Mesenchymal stem cell (in vitro differentiated cells and primary cell): ENCODE results near the gene DDX46.
A peak's percentile ranks its signal among the peaks of the same experiment; 100 is the strongest.
"Not testable (repeated sequence)": the region's sequence is repeated elsewhere in the genome, so short reads cannot be mapped to it uniquely, and the experiment has no call there.

Experiments used
- DNase-seq: peaks from one replicate; pipeline ENCODE4 v3.0.0-alpha.2; 2013
- H2AFZ ChIP-seq: one replicate; pipeline ENCODE4 v1.6.1; 2013; ENCODE audit warnings: low read depth, mild to moderate bottlenecking, control low read depth, inconsistent platforms, low read length, moderate library complexity
- H2AK5ac ChIP-seq: 2 replicates; pipeline ENCODE4 v1.6.1; 2013; ENCODE audit warnings: low read length, moderate library complexity, mild to moderate bottlenecking, inconsistent platforms; ENCODE audit not compliant: severe bottlenecking
- H2BK120ac ChIP-seq: one replicate; pipeline ENCODE4 v1.6.1; 2013; ENCODE audit warnings: low read depth, mild to moderate bottlenecking, inconsistent platforms, low read length, moderate library complexity
- H2BK12ac ChIP-seq, 2 experiments: one replicate each; pipeline ENCODE4 v1.6.1; 2013; ENCODE audit warnings: inconsistent platforms in 2 of 2, low read length in 2 of 2, mild to moderate bottlenecking in 2 of 2, moderate library complexity in 2 of 2, control low read depth in 1 of 2
- H2BK15ac ChIP-seq: one replicate; pipeline ENCODE4 v1.6.1; 2013; ENCODE audit warnings: mild to moderate bottlenecking, low read depth, inconsistent platforms; ENCODE audit not compliant: poor library complexity, severe bottlenecking
- H2BK5ac ChIP-seq: 2 replicates; pipeline ENCODE4 v1.6.1; 2013; ENCODE audit warnings: low read depth, mild to moderate bottlenecking, low read length, control low read depth, inconsistent platforms; ENCODE audit not compliant: poor library complexity, severe bottlenecking
- H3K14ac ChIP-seq, 2 experiments: one replicate each; pipeline ENCODE4 v1.6.1; 2013; ENCODE audit warnings: inconsistent platforms in 2 of 2, low read length in 2 of 2, control low read depth in 1 of 2, mild to moderate bottlenecking in 1 of 2, moderate library complexity in 1 of 2
- H3K18ac ChIP-seq, 2 experiments: one replicate each; pipeline ENCODE4 v1.6.1; 2013; ENCODE audit warnings: inconsistent platforms in 2 of 2, low read length in 2 of 2, control low read depth in 1 of 2, low read depth in 1 of 2, mild to moderate bottlenecking in 1 of 2
- H3K23ac ChIP-seq, 2 experiments: one replicate each; pipeline ENCODE4 v1.6.1; 2013; ENCODE audit warnings: inconsistent platforms in 2 of 2, low read length in 2 of 2, mild to moderate bottlenecking in 2 of 2, moderate library complexity in 2 of 2, control low read depth in 1 of 2
- H3K27ac ChIP-seq: 2 replicates; pipeline ENCODE4 v1.5.1; 2013; ENCODE audit warnings: mild to moderate bottlenecking, moderate library complexity, low read length, control low read depth, inconsistent platforms; ENCODE audit not compliant: poor library complexity, severe bottlenecking
- H3K27me3 ChIP-seq, 2 experiments: 2 replicates each; pipeline versions ENCODE4 v1.6.1 to v1.7.0; 2013; ENCODE audit warnings: low read length in 2 of 2, mild to moderate bottlenecking in 2 of 2, moderate library complexity in 2 of 2, control low read depth in 1 of 2, inconsistent platforms in 1 of 2; ENCODE audit not compliant: control insufficient read depth in 1 of 2, insufficient read depth in 1 of 2
- H3K36me3 ChIP-seq, 2 experiments: 2 replicates each; pipeline versions ENCODE4 v1.6.1 to v1.7.0; 2013; ENCODE audit warnings: low read length in 2 of 2, control low read depth in 1 of 2, inconsistent platforms in 1 of 2, low read depth in 1 of 2, mild to moderate bottlenecking in 1 of 2; ENCODE audit not compliant: insufficient read depth in 2 of 2, control insufficient read depth in 1 of 2
- H3K4ac ChIP-seq, 2 experiments: one replicate each; pipeline ENCODE4 v1.6.1; 2013; ENCODE audit warnings: inconsistent platforms in 2 of 2, low read length in 2 of 2, mild to moderate bottlenecking in 2 of 2, moderate library complexity in 2 of 2, control low read depth in 1 of 2, low read depth in 1 of 2
- H3K4me1 ChIP-seq: 2 replicates; pipeline ENCODE4 v1.6.1; 2013; ENCODE audit warnings: low read depth, low read length, control low read depth; ENCODE audit not compliant: control insufficient read depth, insufficient read depth
- H3K4me2 ChIP-seq: 2 replicates; pipeline ENCODE4 v1.6.1; 2013; ENCODE audit warnings: low read length, mild to moderate bottlenecking, inconsistent platforms; ENCODE audit not compliant: poor library complexity, severe bottlenecking
- H3K4me3 ChIP-seq, 2 experiments: 2 replicates each; pipeline versions ENCODE4 v1.5.1 to v1.7.0; 2013; ENCODE audit warnings: low read length in 2 of 2, mild to moderate bottlenecking in 2 of 2, control low read depth in 1 of 2, low read depth in 1 of 2; ENCODE audit not compliant: insufficient read depth in 1 of 2
- H3K79me1 ChIP-seq: replicated peaks from 2 replicates; pipeline ENCODE4 v1.6.1; 2013; ENCODE audit warnings: mild to moderate bottlenecking, control low read depth, low read length, inconsistent platforms; ENCODE audit not compliant: poor library complexity, severe bottlenecking
- H3K9ac ChIP-seq: 2 replicates; pipeline ENCODE4 v1.7.0; 2013; ENCODE audit warnings: mild to moderate bottlenecking, low read length, moderate library complexity
- H3K9me3 ChIP-seq: 2 replicates; pipeline ENCODE4 v1.7.0; 2013; ENCODE audit warnings: mild to moderate bottlenecking, low read length; ENCODE audit not compliant: control insufficient read depth
- H4K8ac ChIP-seq: one replicate; pipeline ENCODE4 v1.6.1; 2013; ENCODE audit warnings: inconsistent platforms, mild to moderate bottlenecking, low read length, moderate library complexity
- H4K91ac ChIP-seq: one replicate; pipeline ENCODE4 v1.6.1; 2013; ENCODE audit warnings: mild to moderate bottlenecking, low read length, inconsistent platforms
- WGBS: methylation state at CpG from one replicate; pipeline ENCODE4 v1.1.7; 2013; ENCODE audit warnings: mixed read lengths; 5-methylcytosine and 5-hydroxymethylcytosine counted together

The DDX46 gene

GRCh38 chr5:134838361-134838760 lies 79.8 kb downstream of the DDX46 start:
- not testable (repeated sequence) for H2AK5ac ChIP-seq, H4K91ac ChIP-seq, H3K27ac ChIP-seq, H2BK5ac ChIP-seq, H3K9me3 ChIP-seq, H2BK15ac ChIP-seq, H3K4ac ChIP-seq, H2BK120ac ChIP-seq, H3K27me3 ChIP-seq, H3K4me3 ChIP-seq, H3K79me1 ChIP-seq, DNase-seq, H3K4me1 ChIP-seq, H3K4me2 ChIP-seq, H3K18ac ChIP-seq, H3K9ac ChIP-seq, H3K14ac ChIP-seq, H2AFZ ChIP-seq, H3K23ac ChIP-seq, H2BK12ac ChIP-seq, H4K8ac ChIP-seq
- peaks cover 18 to 41% of the 10 kb centered on the region in 2 experiments for H3K36me3 ChIP-seq
- WGBS = 91% methylated on average over 9 of the region's 9 CpGs

GRCh38 chr5:134840811-134841210 lies 82.2 kb downstream of the DDX46 start:
- Histone ChIP-seq H3K4ac (no peak overlapping the region), H3K4me3 (no peak overlapping the region), H2BK12ac (no peak overlapping the region), H3K4me1 (peaks cover 3% of the 10 kb centered on the region), H2AK5ac (no peak overlapping the region), H3K27me3 (no peaks in the 10 kb centered on the region), H3K23ac (no peak overlapping the region), H4K8ac (no peak overlapping the region), H2BK15ac (no peak overlapping the region), H2BK120ac (no peak overlapping the region), H3K27ac (no peak overlapping the region), H3K4me2 (no peak overlapping the region), H3K9ac (no peak overlapping the region), H3K79me1 (peaks cover 8% of the 10 kb centered on the region), H2BK5ac (no peak overlapping the region), H3K36me3 (peaks cover 11 to 27% of the 10 kb centered on the region in 2 experiments), H3K18ac (no peak overlapping the region), H3K14ac (no peak overlapping the region), H3K9me3 (no peaks in the 10 kb centered on the region), H2AFZ (no peak overlapping the region), H4K91ac (no peak overlapping the region)
- 99% methylated on average over 3 of the region's 3 CpGs for WGBS
- no peak for DNase-seq

- Histone ChIP-seq H3K9ac (no peak overlapping the region), H2AK5ac (peak overlapping the region; percentile 4), H3K4me1 (peaks cover 4% of the 10 kb centered on the region), H4K91ac (no peak overlapping the region), H4K8ac (no peak overlapping the region), H3K27ac (no peak overlapping the region), H3K14ac (no peak overlapping the region), H2BK120ac (no peak overlapping the region), H2BK5ac (no peak overlapping the region), H3K4ac (no peak overlapping the region), H3K27me3 (no peaks in the 10 kb centered on the region), H3K4me3 (no peak overlapping the region), H3K23ac (no peak overlapping the region), H2AFZ (no peak overlapping the region), H3K18ac (no peak overlapping the region), H2BK15ac (no peak overlapping the region), H3K4me2 (no peak overlapping the region), H3K9me3 (no peaks in the 10 kb centered on the region), H3K79me1 (peaks cover 8% of the 10 kb centered on the region), H3K36me3 (peaks cover 20% of the 10 kb centered on the region in 2 experiments), H2BK12ac (no peak overlapping the region)
- no CpG with 5 or more reads among the region's 1 CpG for whole genome bisulfite sequencing
- no peak for DNase-seq
Observed at GRCh38 chr5:134844252-134844651, 85.7 kb downstream of the DDX46 start.

DNA sequence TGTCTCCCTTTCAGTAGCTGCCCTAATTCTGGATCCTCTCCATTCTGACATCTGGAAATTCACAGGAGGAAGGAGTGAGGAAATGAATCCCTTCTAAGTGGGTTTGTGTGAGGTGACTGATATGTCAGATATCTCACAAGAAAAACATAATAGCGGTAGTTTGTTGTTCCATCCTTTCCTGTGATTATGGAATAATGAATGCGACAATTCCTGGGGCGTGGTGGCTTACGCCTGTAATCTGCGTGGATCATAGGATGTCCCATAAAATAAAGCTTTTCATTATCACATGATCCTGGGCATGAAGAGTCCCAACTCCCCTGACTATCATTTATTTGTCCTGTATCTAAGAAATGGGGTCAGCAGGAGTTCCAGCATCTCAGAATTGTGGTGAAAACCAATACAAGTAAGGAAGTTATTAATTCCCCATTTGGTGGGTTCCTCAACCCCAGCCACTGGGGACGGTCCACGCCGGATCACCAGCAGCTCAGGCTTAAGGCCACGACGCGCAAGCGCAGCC lies 86.8 kb downstream of the DDX46 start:
- Histone ChIP-seq H2BK5ac (no peak overlapping the region), H3K18ac (peak overlapping the region in 1 of 2 experiments; percentile 72), H3K27me3 (no peaks in the 10 kb centered on the region), H3K4me1 (peaks cover 9% of the 10 kb centered on the region), H2AK5ac (peak overlapping the region; percentile 69), H2BK120ac (no peak overlapping the region), H4K8ac (peak overlapping the region; percentile 45), H3K4ac (peak overlapping the region in 1 of 2 experiments; percentile 87), H3K4me2 (peak overlapping the region; percentile 64), H3K9ac (peak overlapping the region; percentile 99), H3K4me3 (peak overlapping the region in 1 of 2 experiments; percentile 91), H3K27ac (peak overlapping the region; percentile 34), H2AFZ (no peak overlapping the region), H4K91ac (no peak overlapping the region), H2BK12ac (no peak overlapping the region), H3K14ac (no peak overlapping the region), H3K79me1 (peaks cover 8% of the 10 kb centered on the region), H3K23ac (no peak overlapping the region), H2BK15ac (no peak overlapping the region), H3K9me3 (no peaks in the 10 kb centered on the region), H3K36me3 (peaks cover 15 to 19% of the 10 kb centered on the region in 2 experiments)
- 29% methylated on average over 10 of the region's 12 CpGs for WGBS
- no peak for DNase-seq
